ENCODE data around the gene KCTD8.

The KCTD8 gene

DNA sequence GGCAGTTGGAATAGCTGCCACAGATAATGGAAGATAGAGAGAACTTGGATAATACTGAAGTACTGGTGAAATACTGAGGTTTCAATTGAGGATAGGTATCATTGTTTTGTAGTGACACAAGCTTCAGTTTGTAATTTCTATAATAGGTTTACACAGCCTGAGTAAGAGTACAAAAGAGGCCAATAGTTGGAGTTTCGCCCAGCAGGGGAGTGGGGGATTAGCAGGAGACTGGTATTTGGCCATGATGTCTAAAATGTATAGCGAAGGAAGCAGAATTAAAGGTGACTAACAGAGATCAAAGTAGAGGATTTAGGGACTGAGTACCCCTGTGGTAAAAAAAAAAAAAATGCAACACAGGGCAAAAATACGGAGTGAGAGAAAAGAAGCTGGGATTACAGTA, 129.5 kb downstream of the KCTD8 start:
- no peaks in the 10 kb centered on the region for H3K27me3 ChIP-seq (replicated peaks; ENCODE audit: control insufficient read depth, insufficient read depth, low read length)
- no peak overlapping the region for H3K4me3 ChIP-seq (replicated peaks; ENCODE audit: low read depth, low read length)
- TF ChIP-seq, protein P1, sequence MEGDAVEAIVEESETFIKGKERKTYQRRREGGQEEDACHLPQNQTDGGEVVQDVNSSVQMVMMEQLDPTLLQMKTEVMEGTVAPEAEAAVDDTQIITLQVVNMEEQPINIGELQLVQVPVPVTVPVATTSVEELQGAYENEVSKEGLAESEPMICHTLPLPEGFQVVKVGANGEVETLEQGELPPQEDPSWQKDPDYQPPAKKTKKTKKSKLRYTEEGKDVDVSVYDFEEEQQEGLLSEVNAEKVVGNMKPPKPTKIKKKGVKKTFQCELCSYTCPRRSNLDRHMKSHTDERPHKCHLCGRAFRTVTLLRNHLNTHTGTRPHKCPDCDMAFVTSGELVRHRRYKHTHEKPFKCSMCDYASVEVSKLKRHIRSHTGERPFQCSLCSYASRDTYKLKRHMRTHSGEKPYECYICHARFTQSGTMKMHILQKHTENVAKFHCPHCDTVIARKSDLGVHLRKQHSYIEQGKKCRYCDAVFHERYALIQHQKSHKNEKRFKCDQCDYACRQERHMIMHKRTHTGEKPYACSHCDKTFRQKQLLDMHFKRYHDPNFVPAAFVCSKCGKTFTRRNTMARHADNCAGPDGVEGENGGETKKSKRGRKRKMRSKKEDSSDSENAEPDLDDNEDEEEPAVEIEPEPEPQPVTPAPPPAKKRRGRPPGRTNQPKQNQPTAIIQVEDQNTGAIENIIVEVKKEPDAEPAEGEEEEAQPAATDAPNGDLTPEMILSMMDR (IDR thresholded peaks at IDR 0.05; ENCODE audit: insufficient read depth, low read length, poor library complexity, severe bottlenecking) = no peak
- no peak for DNase-seq (ENCODE audit: extremely low read depth, insufficient read length)
- no peaks in the 10 kb centered on the region for H3K36me3 ChIP-seq (ENCODE audit: control insufficient read depth, insufficient read depth, low read length)

GRCh38 chr4:44313702-44314101, 134.9 kb downstream of the KCTD8 start:
- DNase-seq (ENCODE audit: extremely low read depth, insufficient read length) = no peak
- no peaks in the 10 kb centered on the region for H3K27me3 ChIP-seq (replicated peaks; ENCODE audit: control insufficient read depth, insufficient read depth, low read length)
- TF ChIP-seq, protein P1 (IDR thresholded peaks at IDR 0.05; ENCODE audit: insufficient read depth, low read length, poor library complexity, severe bottlenecking) = no peak
- no peaks in the 10 kb centered on the region for H3K36me3 ChIP-seq (ENCODE audit: control insufficient read depth, insufficient read depth, low read length)
- H3K4me3 ChIP-seq (replicated peaks; ENCODE audit: low read depth, low read length) = no peak overlapping the region

DNA sequence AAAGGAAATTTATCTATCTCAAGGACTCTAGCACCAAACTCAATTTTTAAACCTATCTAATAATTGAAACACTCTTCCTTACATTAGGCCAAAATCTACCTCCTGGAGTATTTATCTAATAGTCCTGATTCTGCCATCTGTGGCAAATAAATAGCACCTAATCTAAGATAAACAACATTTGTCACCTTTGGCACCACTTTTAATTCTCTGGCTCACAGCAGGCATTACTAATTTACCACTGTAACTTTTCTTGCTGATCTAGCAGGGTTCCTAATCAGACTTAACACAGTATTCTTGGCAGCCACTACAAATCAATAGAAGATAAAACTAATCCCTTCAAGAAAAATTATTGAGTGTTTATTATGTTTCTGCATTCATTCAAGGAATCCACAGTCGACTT, 161.1 kb downstream of the KCTD8 start:
- TF ChIP-seq, protein P1 (IDR thresholded peaks at IDR 0.05; ENCODE audit: insufficient read depth, low read length, poor library complexity, severe bottlenecking) = no peak
- Histone ChIP-seq H3K4me3 (replicated peaks; ENCODE audit: low read depth, low read length) (no peak overlapping the region), H3K36me3 (ENCODE audit: control insufficient read depth, insufficient read depth, low read length) (no peaks in the 10 kb centered on the region), H3K27me3 (replicated peaks; ENCODE audit: control insufficient read depth, insufficient read depth, low read length) (no peaks in the 10 kb centered on the region)
- DNase-seq (ENCODE audit: extremely low read depth, insufficient read length) = no peak

DNA sequence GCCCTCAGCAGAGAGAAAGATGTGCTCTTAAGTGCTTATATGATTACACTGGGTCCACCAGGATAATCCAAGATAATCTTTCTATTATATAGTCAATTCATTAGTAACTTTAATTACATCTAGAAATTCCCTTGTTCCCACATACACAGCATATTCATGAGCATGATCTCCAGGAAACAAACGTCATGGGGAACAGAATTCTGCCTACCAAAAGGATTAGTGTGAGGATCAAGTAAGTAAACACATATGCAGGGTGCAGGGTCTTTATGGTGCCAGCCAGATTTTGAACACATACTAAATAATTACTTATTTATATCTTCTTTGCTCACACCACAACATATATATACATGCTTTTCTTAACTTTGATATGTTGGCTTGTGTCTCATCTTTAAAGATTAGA, 169.1 kb downstream of the KCTD8 start:
- no peaks in the 10 kb centered on the region for H3K27me3 ChIP-seq (replicated peaks; ENCODE audit: control insufficient read depth, insufficient read depth, low read length)
- no peaks in the 10 kb centered on the region for H3K36me3 ChIP-seq (ENCODE audit: control insufficient read depth, insufficient read depth, low read length)
- no peak overlapping the region for H3K4me3 ChIP-seq (replicated peaks; ENCODE audit: low read depth, low read length)
- TF ChIP-seq, protein P1 (IDR thresholded peaks at IDR 0.05; ENCODE audit: insufficient read depth, low read length, poor library complexity, severe bottlenecking) = no peak
- DNase-seq (ENCODE audit: extremely low read depth, insufficient read length) = no peak

GRCh38 chr4:44279066-44279465, 169.5 kb downstream of the KCTD8 start:
- DNase-seq (ENCODE audit: extremely low read depth, insufficient read length) = no peak
- H3K27me3 ChIP-seq (replicated peaks; ENCODE audit: control insufficient read depth, insufficient read depth, low read length) = no peaks in the 10 kb centered on the region
- TF ChIP-seq, protein P1 (IDR thresholded peaks at IDR 0.05; ENCODE audit: insufficient read depth, low read length, poor library complexity, severe bottlenecking) = no peak
- no peak overlapping the region for H3K4me3 ChIP-seq (replicated peaks; ENCODE audit: low read depth, low read length)
- no peaks in the 10 kb centered on the region for H3K36me3 ChIP-seq (ENCODE audit: control insufficient read depth, insufficient read depth, low read length)

GRCh38 chr4:44257461-44257860, 191.1 kb downstream of the KCTD8 start:
- TF ChIP-seq, protein P1 (IDR thresholded peaks at IDR 0.05; ENCODE audit: insufficient read depth, low read length, poor library complexity, severe bottlenecking) = no peak
- DNase-seq (ENCODE audit: extremely low read depth, insufficient read length) = no peak
- no peaks in the 10 kb centered on the region for H3K36me3 ChIP-seq (ENCODE audit: control insufficient read depth, insufficient read depth, low read length)
- no peaks in the 10 kb centered on the region for H3K27me3 ChIP-seq (replicated peaks; ENCODE audit: control insufficient read depth, insufficient read depth, low read length)
- H3K4me3 ChIP-seq (replicated peaks; ENCODE audit: low read depth, low read length) = no peak overlapping the region

All from GM06990 (cell line).